CD4-positive, CD25-positive, alpha-beta regulatory T cell (primary cell): ENCODE data around the gene TOMM22. TPM values are rescaled to one million over a fixed set of nuclear protein-coding genes. Genes with fewer than 3 reads are reported as not detected.
A peak's percentile ranks its signal among the peaks of the same experiment; 100 is the strongest.

Experiments
- ATAC-seq, 2 donors: fragments of 150-1000 bp; cut with Tn5 transposase; one replicate each; pipeline ENCODE4 v1.10.0; 2021; ENCODE audit warnings: low read depth in 2 of 2, moderate number of reproducible peaks in 2 of 2, moderate library complexity in 1 of 2
- DNase-seq, 3 donors: peaks; one replicate each; pipeline versions ENCODE4 v3.0.0 to v3.0.0-alpha.2; 2012 to 2022; ENCODE audit warnings: mixed read lengths in 1 of 3
- H3K27ac ChIP-seq: one replicate; pipeline ENCODE4 v1.7.0; 2013; ENCODE audit warnings: mild to moderate bottlenecking, low read length; ENCODE audit not compliant: insufficient read depth, poor library complexity, severe bottlenecking
- H3K27me3 ChIP-seq: one replicate; pipeline ENCODE4 v1.7.0; 2013; ENCODE audit warnings: low read length; ENCODE audit not compliant: control insufficient read depth, insufficient read depth
- H3K36me3 ChIP-seq: one replicate; pipeline ENCODE4 v1.7.0; 2013; ENCODE audit warnings: mild to moderate bottlenecking, low read length, moderate library complexity; ENCODE audit not compliant: control insufficient read depth, insufficient read depth
- H3K4me1 ChIP-seq: 2 replicates; pipeline ENCODE4 v1.7.0; 2013; ENCODE audit warnings: mild to moderate bottlenecking, low read length; ENCODE audit not compliant: insufficient read depth, control insufficient read depth, poor library complexity, severe bottlenecking
- H3K4me3 ChIP-seq: one replicate; pipeline ENCODE4 v1.7.0; 2013; ENCODE audit warnings: low read depth, mild to moderate bottlenecking, low read length, moderate library complexity
- H3K9me3 ChIP-seq, 2 experiments: 1 replicate in 1 of 2; 2 replicates in 1 of 2; pipeline ENCODE4 v1.7.0; 2013; ENCODE audit warnings: low read length in 2 of 2, mild to moderate bottlenecking in 1 of 2, moderate library complexity in 1 of 2; ENCODE audit not compliant: control insufficient read depth in 2 of 2
- H3K27ac Mint-ChIP-seq, 3 donors: one replicate each; pipeline ENCODE4 v1.8.0; 2020 to 2022; ENCODE audit warnings: mild to moderate bottlenecking in 3 of 3, mixed read lengths in 3 of 3, moderate library complexity in 2 of 3
- H3K27me3 Mint-ChIP-seq: one replicate; pipeline ENCODE4 v1.8.0; 2022; ENCODE audit warnings: mild to moderate bottlenecking, mixed read lengths
- H3K36me3 Mint-ChIP-seq: one replicate; pipeline ENCODE4 v1.8.0; 2020; ENCODE audit warnings: mixed read lengths
- H3K4me1 Mint-ChIP-seq, 4 donors: one replicate each; pipeline ENCODE4 v1.8.0; 2020 to 2022; ENCODE audit warnings: mixed read lengths in 4 of 4, mild to moderate bottlenecking in 1 of 4
- H3K4me3 Mint-ChIP-seq, 4 donors: one replicate each; pipeline ENCODE4 v1.8.0; 2020 to 2022; ENCODE audit warnings: mild to moderate bottlenecking in 4 of 4, mixed read lengths in 4 of 4, moderate library complexity in 3 of 4
- H3K9me3 Mint-ChIP-seq, 7 donors: one replicate each; pipeline ENCODE4 v1.8.0; 2020 to 2022; ENCODE audit warnings: mixed read lengths in 7 of 7, mild to moderate bottlenecking in 3 of 7, moderate library complexity in 2 of 7
- polyA plus RNA-seq, 4 donors: library from polyadenylated mRNA; unstranded; fragments of 300-500 nt; fragmentation: Illumina TruSeq; gene quantifications; one replicate each; pipeline ENCODE4 v1.2.3, GENCODE V29; 2021
- total RNA-seq: library from RNA; stranded (reverse); gene quantifications from one replicate; pipeline ENCODE4 v1.2.3, GENCODE V29; 2022

TOMM22 gene
- total and polyA plus RNA-seq, 5 donors from 2014 or later, result 58.4 to 72.7 (median 63.5) TPM

DNA sequence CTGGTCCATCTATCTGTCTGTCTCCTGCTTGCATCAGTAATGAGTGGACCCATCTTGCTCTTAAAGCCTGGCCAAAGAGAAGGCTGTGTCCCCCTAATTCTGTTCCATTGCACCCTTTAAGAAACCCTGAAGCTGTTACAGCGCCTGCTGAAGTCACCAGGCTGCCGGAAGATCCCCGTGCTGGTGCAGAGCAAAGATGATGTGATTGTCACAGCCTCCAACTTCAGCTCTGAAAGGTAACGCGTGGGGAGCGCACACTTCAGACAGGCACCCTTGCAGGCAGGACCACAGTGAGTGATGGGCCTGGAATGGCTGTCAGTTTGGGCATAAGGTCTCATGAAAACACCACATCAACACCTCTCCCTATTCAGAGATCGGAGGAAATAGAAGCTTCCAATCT lies 42.4 kb downstream of the TOMM22 start:
- Mint-ChIP-seq H3K9me3 (no peaks in the 10 kb centered on the region), H3K4me3 (no peak overlapping the region), H3K27ac (peak overlapping the region in 1 of 3 donors; percentile 41), H3K27me3 (no peaks in the 10 kb centered on the region), H3K36me3 (peaks cover 48% of the 10 kb centered on the region), H3K4me1 (peaks cover 7 to 17% (median 11%) of the 10 kb centered on the region in 4 donors)
- Histone ChIP-seq H3K9me3 (no peaks in the 10 kb centered on the region), H3K27ac (no peak overlapping the region), H3K4me1 (no peaks in the 10 kb centered on the region), H3K4me3 (no peak overlapping the region), H3K36me3 (peaks cover 91% of the 10 kb centered on the region), H3K27me3 (no peaks in the 10 kb centered on the region)
- ATAC-seq, result no peak
- no peak for DNase-seq

DNA sequence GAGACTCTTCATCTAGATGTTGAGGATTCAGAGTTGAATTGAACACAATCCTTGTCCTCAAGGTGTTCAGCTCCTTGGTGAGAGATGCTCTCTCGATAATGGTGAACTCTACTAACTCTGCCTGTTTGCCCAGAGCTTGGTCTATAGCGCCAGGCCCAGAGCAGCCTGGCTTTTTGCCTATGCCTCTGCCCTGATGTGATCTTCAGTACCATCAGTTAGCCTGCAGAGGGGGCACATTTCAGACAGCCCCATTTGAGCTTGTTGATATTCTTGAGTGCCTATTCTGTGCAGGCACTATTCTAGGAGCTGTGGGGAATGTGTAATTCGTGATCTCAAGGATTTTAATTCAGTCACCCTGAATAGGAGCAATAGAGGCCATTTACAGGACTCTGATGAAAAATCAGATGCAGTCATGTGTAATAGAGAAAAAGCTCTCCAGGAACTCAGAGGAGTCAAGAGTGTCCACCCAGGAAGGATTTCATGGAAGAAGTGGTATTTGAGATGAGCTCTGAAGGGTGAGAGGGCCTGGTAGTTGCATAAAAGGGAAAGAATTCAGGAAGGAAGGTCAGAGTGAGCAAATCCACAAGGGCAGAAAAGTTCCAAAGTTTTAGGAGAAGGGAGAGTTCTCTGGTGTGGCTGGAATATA lies 43.3 kb downstream of the TOMM22 start:
- Mint-ChIP-seq H3K4me1 (peaks cover 7 to 13% (median 12%) of the 10 kb centered on the region in 4 donors), H3K36me3 (peaks cover 51% of the 10 kb centered on the region), H3K4me3 (peak overlapping the region in 2 of 4 donors; percentile 56 to 61), H3K9me3 (no peaks in the 10 kb centered on the region), H3K27me3 (no peaks in the 10 kb centered on the region), H3K27ac (peak overlapping the region in 2 of 3 donors; percentile 74 to 84)
- DNase-seq, result peak in 2 of 3 donors; percentile 57 to 63
- Histone ChIP-seq H3K27ac (no peak overlapping the region), H3K4me3 (no peak overlapping the region), H3K27me3 (no peaks in the 10 kb centered on the region), H3K4me1 (no peaks in the 10 kb centered on the region), H3K9me3 (no peaks in the 10 kb centered on the region), H3K36me3 (peaks cover 95% of the 10 kb centered on the region)
- ATAC-seq, result peak; percentile 67 to 79

DNA sequence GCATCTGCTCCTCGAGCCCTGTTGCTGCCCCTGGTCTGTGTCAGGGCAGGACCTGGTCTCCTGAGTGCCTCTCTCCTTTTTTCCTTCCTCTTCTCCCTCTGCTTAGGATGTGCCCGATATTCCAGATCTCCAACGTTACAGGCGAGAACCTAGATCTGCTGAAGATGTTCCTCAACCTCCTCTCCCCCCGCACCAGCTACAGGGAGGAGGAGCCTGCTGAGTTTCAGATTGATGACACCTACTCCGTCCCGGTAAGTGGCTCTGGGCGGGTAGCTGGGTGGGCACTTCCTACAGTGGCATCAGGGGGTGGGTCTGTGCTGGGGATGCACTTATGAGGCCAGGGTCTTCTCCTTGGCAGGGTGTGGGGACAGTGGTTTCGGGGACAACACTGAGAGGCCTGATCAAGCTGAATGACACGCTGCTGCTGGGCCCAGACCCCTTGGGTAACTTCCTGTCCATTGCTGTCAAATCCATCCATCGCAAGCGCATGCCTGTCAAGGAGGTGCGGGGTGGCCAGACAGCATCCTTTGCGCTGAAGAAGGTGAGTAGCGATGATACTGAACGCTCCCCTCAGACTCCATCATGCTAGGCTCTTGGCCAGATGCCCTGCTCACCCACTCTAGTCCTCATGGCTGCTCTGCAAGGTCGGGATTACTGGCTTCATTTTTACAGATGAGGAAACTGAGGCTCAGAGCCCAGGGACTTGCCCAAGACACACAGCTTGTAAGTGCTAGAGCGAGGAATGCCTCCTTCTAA lies 44.3 kb downstream of the TOMM22 start:
- Histone ChIP-seq H3K36me3 (peaks cover 91% of the 10 kb centered on the region), H3K27ac (no peak overlapping the region), H3K4me3 (no peak overlapping the region), H3K4me1 (no peaks in the 10 kb centered on the region), H3K9me3 (no peaks in the 10 kb centered on the region), H3K27me3 (no peaks in the 10 kb centered on the region)
- DNase-seq (no peak), ATAC-seq (no peak)
- H3K36me3 Mint-ChIP-seq, result peaks cover 62% of the 10 kb centered on the region
- H3K4me1 Mint-ChIP-seq, result peaks cover 7 to 13% (median 12%) of the 10 kb centered on the region in 4 donors
- no peaks in the 10 kb centered on the region for H3K27me3 Mint-ChIP-seq
- peak overlapping the region in 1 of 3 donors; percentile 84 for H3K27ac Mint-ChIP-seq
- no peak overlapping the region for H3K4me3 Mint-ChIP-seq
- no peaks in the 10 kb centered on the region for H3K9me3 Mint-ChIP-seq

DNA sequence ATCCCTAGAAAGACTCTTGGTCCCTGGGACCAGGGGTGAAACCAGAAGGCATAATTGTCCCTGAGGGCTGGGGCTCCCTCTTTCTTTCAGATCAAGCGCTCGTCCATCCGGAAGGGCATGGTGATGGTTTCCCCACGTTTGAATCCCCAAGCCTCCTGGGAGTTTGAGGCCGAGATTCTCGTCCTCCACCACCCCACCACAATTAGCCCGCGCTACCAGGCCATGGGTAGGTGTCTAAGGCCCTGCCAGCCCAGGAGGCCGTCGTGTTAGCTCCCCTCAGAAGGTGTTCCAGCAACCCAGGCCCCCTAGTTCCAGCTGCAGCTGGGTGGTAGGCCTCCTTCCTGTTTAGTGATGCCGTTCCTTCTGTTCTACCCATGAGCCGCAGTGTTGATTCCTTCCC lies 45.4 kb downstream of the TOMM22 start:
- Mint-ChIP-seq H3K27me3 (no peaks in the 10 kb centered on the region), H3K4me3 (peak overlapping the region in 2 of 4 donors; percentile 43 to 49), H3K9me3 (no peaks in the 10 kb centered on the region), H3K27ac (peak overlapping the region in 2 of 3 donors; percentile 52 to 83), H3K4me1 (peaks cover 7 to 15% (median 11%) of the 10 kb centered on the region in 4 donors), H3K36me3 (peaks cover 53% of the 10 kb centered on the region)
- DNase-seq (no peak), ATAC-seq (no peak)
- no peak overlapping the region for H3K4me3 ChIP-seq
- H3K36me3 ChIP-seq, result peaks cover 85% of the 10 kb centered on the region
- no peaks in the 10 kb centered on the region for H3K27me3 ChIP-seq
- H3K9me3 ChIP-seq, result no peaks in the 10 kb centered on the region
- H3K27ac ChIP-seq, result no peak overlapping the region
- no peaks in the 10 kb centered on the region for H3K4me1 ChIP-seq

DNA sequence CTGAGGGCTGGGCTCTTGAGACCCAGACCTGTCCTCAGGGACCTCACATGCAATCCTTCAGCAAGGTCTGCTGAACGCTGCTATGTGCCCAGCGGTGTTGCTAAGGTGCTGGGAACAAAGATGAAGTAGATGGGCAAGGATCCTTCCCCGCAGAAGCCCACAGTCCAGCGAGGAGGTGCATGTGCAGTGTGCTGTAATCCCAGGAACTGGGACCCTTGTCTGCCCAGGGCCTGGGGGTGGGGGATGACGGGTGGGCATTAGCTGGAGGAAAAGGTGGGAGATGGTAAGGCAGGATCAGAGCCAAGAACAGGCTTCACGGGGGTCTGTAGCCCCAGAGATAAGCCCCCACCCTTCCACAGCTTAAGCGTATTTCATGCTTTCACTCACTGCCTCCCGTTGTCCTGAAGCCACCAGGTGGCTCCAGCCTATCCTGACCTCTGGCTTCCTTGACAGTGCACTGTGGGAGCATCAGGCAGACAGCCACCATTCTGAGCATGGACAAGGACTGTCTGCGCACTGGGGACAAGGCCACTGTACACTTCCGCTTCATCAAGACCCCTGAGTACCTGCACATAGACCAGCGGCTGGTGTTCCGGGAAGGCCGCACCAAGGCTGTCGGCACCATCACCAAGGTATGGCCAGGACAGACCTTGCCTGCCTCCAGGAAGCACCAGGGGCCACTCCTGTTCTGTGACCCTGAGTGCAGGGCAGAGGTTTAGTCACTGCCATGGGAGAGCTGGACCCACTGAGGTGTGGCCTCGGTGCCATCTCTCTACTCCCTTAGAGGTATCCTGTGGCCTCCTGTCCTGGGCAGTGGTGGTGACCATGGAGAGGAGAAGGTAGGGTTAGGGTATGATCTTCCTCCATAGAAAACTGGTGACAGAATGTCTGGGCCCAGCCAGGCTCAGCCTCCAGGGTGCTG lies 46.0 kb downstream of the TOMM22 start:
- H3K36me3 ChIP-seq, result peaks cover 78% of the 10 kb centered on the region
- no peak overlapping the region for H3K4me3 ChIP-seq
- H3K27me3 ChIP-seq, result no peaks in the 10 kb centered on the region
- Mint-ChIP-seq H3K27me3 (no peaks in the 10 kb centered on the region), H3K27ac (peak overlapping the region in 1 of 3 donors; percentile 83), H3K9me3 (no peaks in the 10 kb centered on the region), H3K36me3 (peaks cover 49% of the 10 kb centered on the region), H3K4me3 (peak overlapping the region in 2 of 4 donors; percentile 43 to 48), H3K4me1 (peaks cover 7 to 18% (median 11%) of the 10 kb centered on the region in 4 donors)
- no peak for ATAC-seq
- DNase-seq, result no peak
- H3K9me3 ChIP-seq, result no peaks in the 10 kb centered on the region
- H3K27ac ChIP-seq, result no peak overlapping the region
- H3K4me1 ChIP-seq, result no peaks in the 10 kb centered on the region

DNA sequence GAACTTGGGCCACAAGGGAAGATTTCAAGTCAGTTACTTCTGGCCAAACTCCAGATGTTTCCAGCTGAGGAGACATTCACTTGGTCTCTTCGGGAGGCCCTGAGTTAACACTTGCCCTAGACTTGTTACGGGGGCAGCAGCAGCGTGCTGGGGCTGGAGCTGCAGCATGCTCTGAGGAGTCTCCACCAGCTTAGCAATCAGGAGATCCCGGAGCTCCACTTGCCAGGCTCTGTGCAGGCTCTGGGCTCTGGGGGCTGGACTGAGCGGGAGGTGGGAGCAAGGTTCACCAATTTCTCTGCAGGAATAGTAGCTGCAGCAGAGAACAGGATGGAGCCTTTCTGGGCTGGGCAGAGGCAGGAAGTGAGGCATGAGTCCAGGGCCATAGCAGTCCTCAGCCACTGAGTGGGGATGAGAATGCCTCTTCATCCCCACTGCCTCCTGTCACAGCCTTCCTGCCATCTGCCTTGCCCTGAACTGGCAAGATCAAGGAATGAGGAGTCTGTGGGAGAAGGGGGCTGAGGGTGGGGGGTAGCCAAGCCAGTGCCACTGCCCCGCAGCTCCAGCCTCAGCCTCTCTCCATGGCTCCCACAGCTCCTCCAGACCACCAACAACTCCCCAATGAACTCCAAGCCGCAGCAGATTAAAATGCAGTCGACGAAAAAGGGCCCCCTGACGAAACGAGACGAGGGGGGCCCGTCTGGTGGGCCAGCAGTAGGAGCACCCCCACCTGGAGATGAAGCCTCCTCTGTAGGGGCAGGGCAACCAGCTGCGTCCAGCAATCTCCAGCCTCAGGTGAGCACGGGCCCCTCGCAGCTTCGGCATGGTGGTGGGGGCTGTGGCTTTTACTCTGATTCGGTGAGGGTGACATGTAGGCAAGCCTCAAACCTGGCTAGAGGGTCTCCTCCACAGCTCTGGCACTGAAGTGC lies 47.4 kb downstream of the TOMM22 start:
- peak overlapping the region in 2 of 3 donors; percentile 35 to 36 for H3K27ac Mint-ChIP-seq
- peaks cover 10 to 29% (median 15%) of the 10 kb centered on the region in 4 donors for H3K4me1 Mint-ChIP-seq
- peaks cover 43% of the 10 kb centered on the region for H3K36me3 Mint-ChIP-seq
- DNase-seq (no peak), ATAC-seq (no peak)
- H3K4me3 Mint-ChIP-seq, result peak overlapping the region in 1 of 4 donors; percentile 66
- H3K9me3 Mint-ChIP-seq, result no peaks in the 10 kb centered on the region
- Histone ChIP-seq H3K4me1 (peaks cover 6% of the 10 kb centered on the region), H3K27me3 (no peaks in the 10 kb centered on the region), H3K9me3 (no peaks in the 10 kb centered on the region), H3K4me3 (no peak overlapping the region), H3K27ac (no peak overlapping the region), H3K36me3 (peaks cover 71% of the 10 kb centered on the region)
- no peaks in the 10 kb centered on the region for H3K27me3 Mint-ChIP-seq
